H9 (cell line): ENCODE measurements around the gene TMEM38A. TPM values are rescaled to one million over a fixed set of nuclear protein-coding genes. Genes with fewer than 3 reads are reported as not detected.
A peak's percentile ranks its signal among the peaks of the same experiment; 100 is the strongest.

Experiments
- DNase-seq: peaks from one replicate; pipeline ENCODE4 v3.0.0-alpha.2; 2017
- H2AFZ ChIP-seq: one replicate; pipeline ENCODE4 v1.6.1; 2013; ENCODE audit warnings: mild to moderate bottlenecking, low read length, control low read depth, moderate library complexity
- H2AK5ac ChIP-seq: 2 replicates; pipeline ENCODE4 v1.6.1; 2013; ENCODE audit warnings: low read length, control low read depth, mixed read lengths; ENCODE audit not compliant: insufficient read length
- H2BK120ac ChIP-seq: one replicate; pipeline ENCODE4 v1.6.1; 2013; ENCODE audit warnings: low read depth, mild to moderate bottlenecking, low read length, control low read depth, inconsistent platforms; ENCODE audit not compliant: poor library complexity, severe bottlenecking
- H2BK12ac ChIP-seq: 2 replicates; pipeline ENCODE4 v1.6.1; 2013; ENCODE audit warnings: low read length, control low read depth, mixed read lengths, low read depth; ENCODE audit not compliant: insufficient read length
- H2BK15ac ChIP-seq: 2 replicates; pipeline ENCODE4 v1.6.1; 2013; ENCODE audit warnings: low read depth, low read length, control low read depth
- H2BK20ac ChIP-seq: one replicate; pipeline ENCODE4 v1.6.1; 2013; ENCODE audit warnings: low read depth, mild to moderate bottlenecking, low read length, control low read depth, inconsistent platforms; ENCODE audit not compliant: poor library complexity, severe bottlenecking
- H2BK5ac ChIP-seq: 2 replicates; pipeline ENCODE4 v1.6.1; 2013; ENCODE audit warnings: low read length, control low read depth, mixed read lengths; ENCODE audit not compliant: insufficient read length
- H3K14ac ChIP-seq: 2 replicates; pipeline ENCODE4 v1.6.1; 2013; ENCODE audit warnings: low read length, control low read depth; ENCODE audit not compliant: insufficient read depth
- H3K18ac ChIP-seq: 2 replicates; pipeline ENCODE4 v1.6.1; 2013; ENCODE audit warnings: low read depth, mild to moderate bottlenecking, mixed read lengths, low read length, control low read depth; ENCODE audit not compliant: insufficient read length
- H3K23ac ChIP-seq: 2 replicates; pipeline ENCODE4 v1.6.1; 2013; ENCODE audit warnings: low read length, control low read depth, mixed read lengths, low read depth; ENCODE audit not compliant: insufficient read length
- H3K23me2 ChIP-seq: 2 replicates; pipeline ENCODE4 v1.6.1; 2013; ENCODE audit warnings: low read depth, mild to moderate bottlenecking, mixed read lengths, low read length, control low read depth; ENCODE audit not compliant: insufficient read length, poor library complexity, severe bottlenecking
- H3K27ac ChIP-seq: 2 replicates; pipeline ENCODE4 v1.5.1; 2013; ENCODE audit warnings: low read length, control low read depth, mixed read lengths, low read depth; ENCODE audit not compliant: insufficient read length
- H3K27me3 ChIP-seq: 2 replicates; pipeline ENCODE4 v1.6.1; 2013; ENCODE audit warnings: low read length, control low read depth, inconsistent platforms; ENCODE audit not compliant: insufficient read depth
- H3K4ac ChIP-seq: 2 replicates; pipeline ENCODE4 v1.6.1; 2013; ENCODE audit warnings: low read depth, mild to moderate bottlenecking, control low read depth, inconsistent platforms, low read length, moderate library complexity
- H3K4me1 ChIP-seq: 2 replicates; pipeline ENCODE4 v1.6.1; 2013; ENCODE audit warnings: low read length, control low read depth, inconsistent platforms; ENCODE audit not compliant: insufficient read depth
- H3K4me2 ChIP-seq: 2 replicates; pipeline ENCODE4 v1.6.1; 2013; ENCODE audit warnings: low read length, control low read depth, mixed read lengths; ENCODE audit not compliant: insufficient read length, insufficient read depth
- H3K56ac ChIP-seq: 2 replicates; pipeline ENCODE4 v1.6.1; 2013; ENCODE audit warnings: low read depth, mild to moderate bottlenecking, mixed read lengths, low read length, control low read depth; ENCODE audit not compliant: insufficient read length
- H3K79me1 ChIP-seq: 2 replicates; pipeline ENCODE4 v1.6.1; 2013; ENCODE audit warnings: low read depth, mild to moderate bottlenecking, moderate library complexity, low read length, control low read depth, inconsistent platforms; ENCODE audit not compliant: insufficient read depth, poor library complexity, severe bottlenecking
- H3K79me2 ChIP-seq: 2 replicates; pipeline ENCODE4 v1.6.1; 2013; ENCODE audit warnings: low read length, control low read depth, inconsistent platforms; ENCODE audit not compliant: insufficient read depth
- H3K9ac ChIP-seq: 2 replicates; pipeline ENCODE4 v1.6.1; 2013; ENCODE audit warnings: low read length, control low read depth, mixed read lengths; ENCODE audit not compliant: insufficient read length; ENCODE audit errors: extremely low read depth
- H3K9me3 ChIP-seq: one replicate; pipeline ENCODE4 v1.6.1; 2013; ENCODE audit warnings: low read depth, low read length, inconsistent platforms; ENCODE audit not compliant: control insufficient read depth
- H3T11ph ChIP-seq: one replicate; pipeline ENCODE4 v1.6.1; 2013; ENCODE audit warnings: mild to moderate bottlenecking, low read length, control low read depth, inconsistent platforms
- H4K20me1 ChIP-seq: one replicate; pipeline ENCODE4 v1.6.1; 2013; ENCODE audit not compliant: control insufficient read depth, insufficient read length, insufficient read depth
- H4K5ac ChIP-seq: 2 replicates; pipeline ENCODE4 v1.6.1; 2013; ENCODE audit warnings: low read depth, mild to moderate bottlenecking, mixed read lengths, low read length, control low read depth; ENCODE audit not compliant: insufficient read length
- H4K8ac ChIP-seq: replicated peaks from 2 replicates; pipeline ENCODE4 v1.6.1; 2013; ENCODE audit warnings: low read length, control low read depth, mixed read lengths, low read depth; ENCODE audit not compliant: insufficient read length
- H4K91ac ChIP-seq: 2 replicates; pipeline ENCODE4 v1.6.1; 2013; ENCODE audit warnings: low read depth, mild to moderate bottlenecking, moderate library complexity, mixed read lengths, low read length, control low read depth; ENCODE audit not compliant: insufficient read length
- H3K27ac Mint-ChIP-seq, 3 experiments: 2 replicates in 2 of 3; 3 replicates in 1 of 3; pipeline ENCODE4 v1.8.0; 2020 to 2021; ENCODE audit warnings: mixed read lengths in 3 of 3, mild to moderate bottlenecking in 1 of 3, moderate library complexity in 1 of 3
- H3K27me3 Mint-ChIP-seq: 2 replicates; pipeline ENCODE4 v1.8.0; 2021; ENCODE audit warnings: low read depth, mild to moderate bottlenecking, moderate library complexity, mixed read lengths
- H3K36me3 Mint-ChIP-seq, 3 experiments: 2 replicates in 2 of 3; 3 replicates in 1 of 3; pipeline ENCODE4 v1.8.0; 2020 to 2021; ENCODE audit warnings: low read depth in 3 of 3, mixed read lengths in 3 of 3; ENCODE audit not compliant: insufficient read depth in 1 of 3
- H3K4me1 Mint-ChIP-seq, 2 experiments: 2 replicates each; pipeline ENCODE4 v1.8.0; 2020; ENCODE audit warnings: mixed read lengths in 2 of 2
- H3K4me3 Mint-ChIP-seq, 2 experiments: 2 replicates in 1 of 2; 3 replicates in 1 of 2; pipeline ENCODE4 v1.8.0; 2020 to 2021; ENCODE audit warnings: mild to moderate bottlenecking in 2 of 2, mixed read lengths in 2 of 2, moderate library complexity in 1 of 2
- H3K9me3 Mint-ChIP-seq, 2 experiments: 2 replicates in 1 of 2; 3 replicates in 1 of 2; pipeline ENCODE4 v1.8.0; 2020; ENCODE audit warnings: mild to moderate bottlenecking in 2 of 2, mixed read lengths in 2 of 2, moderate library complexity in 1 of 2
- WGBS: extraction: QIAGEN DNeasy Blood & Tissue Kit; methylation state at CpG from one replicate; pipeline ENCODE4 v1.1.7; 2013; ENCODE audit warnings: missing lambda C conversion rate, low lambda C conversion rate, mixed read lengths; ENCODE audit not compliant: insufficient read length; ENCODE audit errors: extremely low coverage; 5-methylcytosine and 5-hydroxymethylcytosine counted together
- total RNA-seq: library from RNA; stranded (reverse); gene quantifications from 2 replicates; pipeline ENCODE4 v1.2.1, GENCODE V29; 2021
- TF ChIP-seq, protein P1 (sequence below): fragments of 200-600 bp; sonication (generic); conservative IDR thresholded peaks from 3 replicates; pipeline ENCODE4 v1.8.0; 2021; ENCODE audit warnings: antibody characterized with exemption, mild to moderate bottlenecking

The TMEM38A gene
- total RNA-seq, 1 experiment from 2014 or later, result 7.4 TPM

DNA sequence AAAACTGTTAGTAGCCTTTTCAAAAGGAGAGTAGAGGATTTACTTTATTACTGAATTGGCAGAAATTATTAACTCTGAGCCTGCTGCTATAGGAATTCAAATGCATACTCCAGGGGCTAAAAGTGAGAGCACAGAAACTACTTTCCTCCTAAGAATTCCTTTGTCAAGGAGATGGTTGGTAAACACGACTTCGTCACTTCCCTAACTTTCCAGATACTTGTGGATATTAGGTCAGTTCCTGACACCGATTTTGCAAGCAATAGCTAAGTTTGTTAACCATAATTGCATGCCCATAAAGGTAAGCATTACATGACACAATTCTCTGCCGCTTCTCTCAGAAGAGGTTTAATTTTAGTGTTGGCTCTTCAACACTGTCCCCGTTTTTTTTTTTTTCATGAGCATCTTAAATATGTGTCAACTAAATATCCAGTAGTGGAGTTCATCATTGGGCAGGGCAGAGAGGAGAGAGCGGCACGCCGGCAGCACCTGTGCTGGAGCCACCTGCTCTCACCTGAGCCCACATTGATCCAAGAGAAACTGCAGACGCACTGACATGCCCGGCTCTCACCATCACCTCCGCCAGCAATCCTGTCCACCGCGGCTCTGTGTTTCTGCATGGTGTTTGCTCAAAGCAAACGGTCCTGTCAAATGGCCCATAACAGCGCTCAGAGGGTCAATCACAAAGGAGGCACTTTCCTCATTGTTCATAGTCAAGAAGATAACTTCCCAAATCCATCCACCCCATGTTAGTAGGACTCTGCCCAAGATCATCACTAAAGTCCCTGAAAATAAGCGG is 35.6 kb upstream of the TMEM38A start:
- H3K9ac ChIP-seq, result no peak overlapping the region
- H3K79me1 ChIP-seq, result peaks cover 8% of the 10 kb centered on the region
- no peak overlapping the region for H2BK5ac ChIP-seq
- no peak overlapping the region for H4K5ac ChIP-seq
- H4K91ac ChIP-seq, result no peak overlapping the region
- no peaks in the 10 kb centered on the region for H3K27me3 ChIP-seq
- H3K27ac ChIP-seq, result no peak overlapping the region
- H3K56ac ChIP-seq, result no peak overlapping the region
- Mint-ChIP-seq H3K27me3 (no peaks in the 10 kb centered on the region), H3K4me1 (peaks cover 28 to 30% of the 10 kb centered on the region in 2 experiments), H3K36me3 (peaks cover 3 to 16% (median 6%) of the 10 kb centered on the region in 3 experiments; a peak in 5 of 7 replicates), H3K4me3 (peak overlapping the region in 1 of 2 experiments; percentile 49; a peak in 1 of 5 replicates), H3K9me3 (no peaks in the 10 kb centered on the region), H3K27ac (peak overlapping the region in 1 of 3 experiments; percentile 22; a peak in 2 of 7 replicates)
- no peaks in the 10 kb centered on the region for H3K9me3 ChIP-seq
- no peak overlapping the region for H2BK12ac ChIP-seq
- no peak overlapping the region for H2AK5ac ChIP-seq
- no peaks in the 10 kb centered on the region for H4K20me1 ChIP-seq
- no peaks in the 10 kb centered on the region for H3K4me1 ChIP-seq
- H3K23ac ChIP-seq, result no peak overlapping the region
- H3K18ac ChIP-seq, result no peak overlapping the region
- peaks cover 53% of the 10 kb centered on the region; the same call in 1 of the 2 replicates for H3K79me2 ChIP-seq
- no peak overlapping the region for H2BK15ac ChIP-seq
- H4K8ac ChIP-seq, result no peak overlapping the region
- H2BK120ac ChIP-seq, result no peak overlapping the region
- no peak overlapping the region for H3K4me2 ChIP-seq
- no CpG with 5 or more reads among the region's 16 CpGs for WGBS
- no peak overlapping the region for H2BK20ac ChIP-seq
- no peak overlapping the region for H2AFZ ChIP-seq
- H3K14ac ChIP-seq, result no peak overlapping the region
- DNase-seq, result no peak
- H3T11ph ChIP-seq, result no peak overlapping the region
- H3K4ac ChIP-seq, result no peak overlapping the region
- TF ChIP-seq, protein P1, sequence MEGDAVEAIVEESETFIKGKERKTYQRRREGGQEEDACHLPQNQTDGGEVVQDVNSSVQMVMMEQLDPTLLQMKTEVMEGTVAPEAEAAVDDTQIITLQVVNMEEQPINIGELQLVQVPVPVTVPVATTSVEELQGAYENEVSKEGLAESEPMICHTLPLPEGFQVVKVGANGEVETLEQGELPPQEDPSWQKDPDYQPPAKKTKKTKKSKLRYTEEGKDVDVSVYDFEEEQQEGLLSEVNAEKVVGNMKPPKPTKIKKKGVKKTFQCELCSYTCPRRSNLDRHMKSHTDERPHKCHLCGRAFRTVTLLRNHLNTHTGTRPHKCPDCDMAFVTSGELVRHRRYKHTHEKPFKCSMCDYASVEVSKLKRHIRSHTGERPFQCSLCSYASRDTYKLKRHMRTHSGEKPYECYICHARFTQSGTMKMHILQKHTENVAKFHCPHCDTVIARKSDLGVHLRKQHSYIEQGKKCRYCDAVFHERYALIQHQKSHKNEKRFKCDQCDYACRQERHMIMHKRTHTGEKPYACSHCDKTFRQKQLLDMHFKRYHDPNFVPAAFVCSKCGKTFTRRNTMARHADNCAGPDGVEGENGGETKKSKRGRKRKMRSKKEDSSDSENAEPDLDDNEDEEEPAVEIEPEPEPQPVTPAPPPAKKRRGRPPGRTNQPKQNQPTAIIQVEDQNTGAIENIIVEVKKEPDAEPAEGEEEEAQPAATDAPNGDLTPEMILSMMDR, result no peak
- H3K23me2 ChIP-seq, result peaks cover 9% of the 10 kb centered on the region
